GM19328 (cell line): Measurements from ENCODE around the gene ALLC.

ENCODE experiments used
- ATAC-seq: cut with Tn5 transposase; IDR thresholded peaks from one replicate; pipeline ENCODE4 v1.9.1; 2021; ENCODE audit warnings: mild to moderate bottlenecking, moderate library complexity; ENCODE audit not compliant: unreplicated experiment

Gene ALLC

DNA sequence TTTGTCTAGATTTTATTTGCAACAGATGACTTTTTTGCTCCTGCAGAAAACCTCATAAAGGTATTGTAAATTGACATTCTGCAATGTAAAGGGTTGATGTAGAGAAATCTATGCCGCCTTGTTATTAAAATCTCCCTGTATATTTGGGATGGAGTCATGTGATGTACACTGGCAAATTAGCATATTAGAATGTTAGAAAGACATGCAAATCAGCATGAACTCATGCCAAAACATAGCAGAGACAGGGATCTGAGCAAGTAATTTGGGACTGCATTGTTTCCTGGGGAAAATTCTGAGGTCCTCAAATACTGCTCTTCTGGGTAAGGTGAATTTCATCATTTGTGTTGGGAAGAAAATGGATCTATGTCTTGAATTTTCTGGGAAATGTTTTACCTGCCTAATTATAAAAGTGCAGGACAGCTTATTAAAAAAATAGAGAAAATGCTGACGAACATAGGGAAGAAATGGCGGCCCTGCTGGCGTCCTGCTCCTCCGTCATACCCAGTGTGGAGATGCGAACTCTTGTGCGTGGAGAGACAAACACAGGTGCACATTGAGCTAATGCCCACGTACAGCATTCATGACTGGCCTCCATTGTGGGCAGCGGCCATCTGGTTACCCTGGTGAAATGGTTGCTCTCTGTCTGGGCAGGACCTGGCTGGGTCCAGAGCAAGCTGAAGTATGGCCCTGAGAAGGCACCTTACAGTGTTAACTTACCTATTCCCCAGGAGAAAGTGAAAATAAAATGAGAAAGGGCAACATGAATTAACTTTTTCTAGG lies 16.3 kb downstream of the ALLC start:
- ATAC-seq = no peak

DNA sequence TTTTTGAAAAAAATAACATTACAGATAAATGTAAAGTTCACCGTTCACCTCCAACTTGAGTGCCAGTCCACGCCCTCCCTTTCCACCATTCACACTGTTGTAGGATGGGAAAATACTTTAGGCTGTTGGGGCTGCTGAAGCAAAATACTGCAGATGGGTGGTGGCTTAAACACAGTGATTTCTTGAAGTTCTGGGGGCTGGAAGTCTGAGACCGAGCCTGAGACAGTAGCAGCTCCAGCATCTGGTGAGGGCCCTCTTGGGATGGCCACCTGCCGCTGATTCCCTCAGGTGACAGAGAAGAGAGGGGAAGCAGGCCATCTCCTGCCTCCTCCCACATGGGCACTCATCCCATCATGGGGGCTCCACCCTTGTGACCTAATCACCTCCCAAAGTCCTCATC lies 17.7 kb downstream of the ALLC start:
- no peak for ATAC-seq

DNA sequence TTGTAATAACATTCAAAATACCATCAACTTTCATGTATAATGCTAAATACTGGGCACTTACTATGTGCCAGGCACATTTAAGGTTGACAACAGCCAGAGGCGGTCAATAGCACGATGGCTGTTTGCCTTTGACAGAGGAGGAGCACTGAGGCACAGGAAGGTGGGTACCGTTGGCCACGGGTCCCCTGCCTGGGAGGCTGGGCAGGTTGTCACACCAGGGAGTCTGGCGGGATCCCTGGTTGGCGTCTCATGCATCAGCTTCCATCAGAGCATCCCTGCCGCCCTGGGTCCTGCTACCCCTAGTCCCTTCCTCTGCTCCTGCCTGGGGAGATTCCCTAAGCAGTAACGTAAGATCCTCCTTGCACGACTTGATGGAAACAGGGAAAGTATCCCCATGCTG lies 19.4 kb downstream of the ALLC start:
- no peak for ATAC-seq

DNA sequence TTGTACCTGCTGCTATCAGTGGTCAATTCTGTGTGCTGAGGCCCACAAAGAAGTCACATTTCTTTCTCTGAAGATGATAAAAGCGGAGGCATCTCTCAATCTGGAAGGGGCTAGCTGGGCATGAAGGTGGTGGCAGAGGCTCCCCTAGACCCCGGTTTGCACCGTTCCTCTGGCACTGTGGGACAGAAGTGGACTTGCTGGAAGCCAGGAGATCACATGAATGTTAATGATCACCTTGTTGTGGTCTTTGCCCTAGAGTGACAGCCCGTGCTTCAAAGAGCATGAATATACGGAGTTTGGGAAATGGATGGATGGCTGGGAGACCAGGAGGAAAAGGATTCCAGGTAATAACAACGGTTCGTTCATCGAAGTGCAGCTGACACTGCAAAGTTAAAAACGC lies 20.2 kb downstream of the ALLC start:
- no peak for ATAC-seq

DNA sequence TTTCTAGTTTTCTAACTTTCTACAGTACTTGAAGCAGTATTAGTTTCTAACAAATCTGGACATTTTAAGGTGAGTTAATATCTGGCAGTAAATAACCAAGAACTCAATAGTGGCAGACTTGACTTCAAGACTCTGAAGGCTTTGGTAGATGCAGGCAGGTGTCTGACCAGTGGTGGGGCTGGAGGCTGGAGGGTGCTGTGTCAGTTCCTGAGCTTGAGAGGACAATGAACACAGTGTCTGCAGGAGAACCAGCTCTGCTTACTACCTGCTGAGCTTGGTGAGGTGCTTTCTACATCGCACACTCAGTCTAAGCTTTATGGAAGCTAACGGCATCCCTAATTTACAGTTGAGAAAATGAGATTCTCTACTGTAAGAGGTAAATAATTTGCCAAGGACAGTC lies 21.2 kb downstream of the ALLC start:
- ATAC-seq = no peak

DNA sequence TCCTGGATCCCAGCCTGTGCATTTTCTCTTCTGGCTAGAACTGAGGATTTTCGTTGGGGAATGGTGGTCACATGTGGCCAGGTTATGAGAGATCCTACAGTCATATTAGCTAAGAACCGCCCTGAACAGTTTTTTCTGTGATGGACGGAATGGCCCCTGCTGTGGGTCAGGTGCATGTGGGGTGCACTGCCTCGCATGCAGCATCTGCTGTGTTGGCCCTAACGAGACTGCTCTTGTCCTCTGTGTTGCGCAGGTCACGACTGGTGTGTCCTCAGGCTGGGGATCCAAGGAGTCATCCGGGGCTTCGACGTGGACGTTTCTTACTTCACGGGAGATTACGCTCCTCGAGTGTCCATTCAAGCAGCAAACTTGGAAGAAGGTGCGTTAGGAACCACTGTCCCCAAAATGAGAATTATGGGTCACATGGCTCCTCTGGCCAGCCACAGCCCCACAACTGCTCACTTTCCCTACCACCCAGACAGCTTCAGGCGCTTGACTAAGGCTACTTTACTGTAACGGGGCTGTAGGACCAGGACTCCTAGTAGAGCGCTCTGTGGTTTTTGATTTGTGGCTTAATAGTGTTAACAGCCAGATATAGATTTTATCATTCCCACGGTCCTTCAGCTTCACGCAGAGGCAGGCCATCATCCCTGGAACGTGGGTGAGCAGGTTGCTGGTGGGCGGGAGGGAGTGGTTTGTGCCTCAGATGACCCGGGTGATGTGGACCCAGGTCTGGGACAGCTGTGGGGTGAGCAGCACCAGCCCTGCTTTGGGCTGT lies 21.8 kb downstream of the ALLC start:
- ATAC-seq = no peak

DNA sequence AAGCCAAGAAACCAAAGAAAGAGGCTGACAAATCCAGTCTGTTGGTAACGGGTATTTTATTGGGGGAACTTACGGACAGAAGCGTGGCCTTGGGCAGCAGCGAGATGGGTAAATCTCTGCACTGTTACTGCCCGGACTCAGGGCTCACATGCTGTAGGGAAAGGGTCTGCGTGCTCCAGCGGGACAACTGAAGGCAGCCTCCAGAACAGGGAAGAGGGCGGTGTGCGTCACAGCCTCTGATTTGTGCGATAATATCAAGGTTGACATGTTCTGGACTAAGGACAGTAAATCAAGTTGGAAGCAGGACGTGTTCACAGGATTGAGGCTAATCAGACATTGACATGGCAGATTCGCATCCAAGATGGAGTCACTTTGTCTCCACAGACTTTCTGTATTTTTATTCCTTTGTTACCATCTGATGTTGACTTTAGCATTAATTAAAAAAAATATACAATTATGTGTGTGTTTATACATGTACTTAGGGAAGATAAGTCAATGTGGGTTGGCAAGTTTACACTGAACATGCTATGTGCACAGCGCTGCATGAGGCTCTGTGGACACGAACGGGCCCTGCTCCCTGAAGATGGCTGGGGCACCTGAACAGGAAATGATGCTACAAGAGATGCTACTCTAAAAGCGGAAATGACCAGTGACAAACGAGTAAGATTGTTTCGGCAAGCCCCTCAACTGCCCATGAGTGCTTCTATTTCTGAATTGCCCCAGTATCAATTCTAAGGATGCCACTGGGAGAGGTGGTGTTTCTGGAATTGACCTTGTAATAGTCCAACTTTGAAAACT lies 22.7 kb downstream of the ALLC start:
- no peak for ATAC-seq

DNA sequence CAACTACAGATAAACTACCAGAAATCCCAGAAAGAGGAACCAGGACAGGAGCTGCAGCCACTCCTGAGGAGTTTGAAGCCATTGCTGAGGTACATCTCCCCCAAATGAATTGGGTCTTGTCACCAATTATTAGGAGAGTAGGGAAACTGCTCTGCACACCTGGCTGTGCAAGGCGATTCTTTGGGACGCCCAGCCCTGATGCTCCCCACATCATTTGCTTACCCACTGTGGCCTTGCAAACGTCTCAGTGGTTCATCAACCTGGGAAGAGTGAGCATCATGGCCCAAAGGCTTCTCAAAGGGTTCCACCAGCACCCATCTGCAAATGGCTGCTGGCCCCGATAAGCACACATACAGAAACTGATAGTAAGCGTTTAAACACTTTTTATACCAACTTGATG lies 23.6 kb downstream of the ALLC start:
- ATAC-seq = no peak

DNA sequence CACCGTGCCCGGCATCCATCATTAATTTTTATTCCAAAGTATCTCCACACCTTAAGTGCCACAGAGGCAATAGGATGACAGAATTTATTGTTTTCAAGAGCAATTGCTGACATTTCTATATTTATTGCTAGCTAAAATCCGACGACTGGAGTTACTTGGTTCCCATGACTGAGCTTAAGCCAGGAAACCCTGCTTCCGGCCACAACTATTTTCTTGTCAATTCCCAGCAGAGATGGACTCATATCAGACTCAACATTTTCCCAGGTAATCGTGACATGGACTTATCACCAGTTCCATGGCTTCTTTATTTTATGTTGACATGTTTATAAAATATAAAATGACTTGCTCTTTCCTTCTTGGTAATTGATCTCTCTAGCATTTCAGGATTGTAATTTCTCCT lies 24.8 kb downstream of the ALLC start:
- ATAC-seq = no peak

DNA sequence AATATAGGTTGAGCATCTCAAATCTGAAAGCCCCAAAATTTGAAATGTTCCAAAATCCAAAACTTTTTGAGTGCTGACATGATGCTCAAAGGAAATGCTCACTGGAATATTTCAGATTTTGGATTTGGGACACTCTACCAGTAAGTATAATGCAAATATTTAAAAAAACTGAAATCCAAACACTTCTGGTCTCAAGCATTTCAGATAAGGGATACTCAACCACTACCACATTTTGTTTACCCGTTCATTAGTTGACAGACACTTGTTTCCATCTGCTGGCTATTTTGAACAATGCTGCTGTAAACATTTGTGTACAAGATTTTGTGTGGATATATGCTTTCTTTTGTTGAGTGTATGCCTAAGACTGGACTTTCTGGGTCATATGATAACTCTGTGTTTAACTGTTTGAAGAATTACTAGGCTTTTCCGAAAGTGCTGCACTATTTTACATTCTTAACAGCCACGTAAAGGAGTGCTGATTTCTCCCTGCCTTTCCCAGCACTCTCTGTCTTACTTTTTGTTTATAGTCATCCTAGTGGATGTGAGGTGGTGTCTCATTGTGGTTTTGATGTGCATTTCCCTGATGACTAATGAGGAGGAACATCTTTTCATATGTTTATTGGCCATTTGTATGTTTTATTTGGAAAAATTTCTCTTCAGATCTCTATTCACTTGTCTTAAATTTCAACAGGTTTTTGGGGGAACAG lies 25.9 kb downstream of the ALLC start:
- ATAC-seq = no peak

DNA sequence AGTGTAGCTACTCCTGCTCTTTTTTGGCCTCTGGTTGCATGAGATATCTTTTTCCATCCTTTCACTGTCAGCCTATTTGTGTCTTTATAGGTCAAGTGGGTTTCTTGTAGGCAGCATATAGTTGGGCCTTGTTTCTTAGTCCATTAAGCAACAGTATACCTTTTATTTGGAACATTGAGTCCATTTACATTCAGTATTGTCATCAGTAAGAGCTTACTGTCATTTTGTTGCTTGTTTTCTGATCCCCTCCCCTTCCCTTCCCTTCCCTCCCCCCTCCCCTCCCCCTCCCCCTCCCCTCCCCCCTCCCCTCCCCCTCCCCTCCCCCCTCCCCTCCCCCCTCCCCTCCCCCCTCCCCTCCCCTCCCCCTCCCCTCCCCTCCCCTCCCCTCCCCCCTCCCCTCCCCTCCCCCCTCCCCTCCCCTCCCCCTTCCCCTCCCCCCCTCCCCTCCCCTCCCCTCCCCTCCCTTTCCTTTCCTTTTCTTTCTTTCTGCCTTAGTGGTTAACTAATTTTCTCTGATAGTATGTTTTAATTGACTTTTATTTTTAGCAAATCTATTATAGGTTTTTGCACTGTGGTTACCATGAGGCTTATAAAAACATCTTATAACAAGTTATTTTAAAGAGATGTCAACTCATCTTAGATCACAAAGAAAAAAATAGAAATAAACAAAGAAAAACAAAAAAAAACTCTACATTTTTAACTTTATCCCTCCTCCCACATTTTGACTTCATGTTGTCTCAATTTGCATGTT lies 32.2 kb downstream of the ALLC start:
- ATAC-seq = no peak

DNA sequence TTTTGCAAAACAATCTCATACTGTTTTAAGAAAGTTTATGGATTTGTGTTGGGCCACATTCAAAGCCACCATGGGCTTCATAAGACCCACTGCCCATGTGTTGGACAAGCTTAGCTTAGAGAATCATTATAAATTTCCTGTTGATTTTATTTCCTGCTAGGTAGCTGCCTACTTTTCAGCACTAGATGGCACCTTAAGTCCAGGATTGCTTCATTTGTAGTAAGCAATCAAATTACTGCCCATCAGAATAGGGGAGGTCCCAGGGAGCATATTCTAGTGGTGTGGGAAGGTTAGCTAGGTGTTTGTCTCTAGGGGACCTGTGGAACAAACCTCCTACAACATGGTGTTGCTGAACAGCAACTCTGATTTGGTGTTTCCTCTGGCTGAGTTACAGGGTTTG lies 34.4 kb downstream of the ALLC start:
- no peak for ATAC-seq

DNA sequence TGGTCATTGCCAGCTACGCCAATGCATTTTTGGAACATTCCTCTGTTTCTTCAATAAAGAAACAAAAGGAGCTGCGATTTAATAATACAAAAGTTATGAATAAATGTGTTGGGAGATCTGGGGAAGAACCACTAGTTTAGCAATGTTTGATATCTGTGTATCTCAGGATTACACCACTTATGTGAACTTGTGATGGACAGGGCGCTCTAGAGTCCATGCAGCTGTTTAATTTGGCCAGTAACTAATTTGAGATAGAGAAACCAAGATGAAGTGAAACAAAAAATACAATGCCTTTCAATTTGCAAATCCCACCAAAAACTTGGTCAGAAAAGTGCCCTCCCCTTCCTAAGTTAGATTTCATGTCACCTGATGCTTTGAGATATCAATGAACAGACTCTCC lies 38.5 kb downstream of the ALLC start:
- ATAC-seq = no peak

DNA sequence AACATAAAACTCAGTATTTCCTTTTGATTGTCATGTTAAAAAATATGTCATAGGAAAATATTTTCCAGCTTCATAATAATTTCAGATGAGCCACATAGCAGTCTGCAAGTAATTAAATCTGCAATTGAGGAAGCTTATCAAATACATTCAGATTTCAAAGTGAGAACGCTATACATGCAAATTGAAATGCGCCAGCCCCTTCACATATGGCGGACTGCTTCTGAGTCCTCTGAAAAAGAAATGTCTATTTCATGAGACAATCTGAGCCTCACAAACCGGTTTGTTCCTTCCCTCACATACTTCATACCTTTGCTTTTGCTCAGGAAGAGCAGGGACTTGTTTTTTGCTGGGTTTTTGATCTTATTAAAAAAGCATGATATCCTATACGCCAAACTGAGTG lies 43.1 kb downstream of the ALLC start:
- ATAC-seq = no peak

DNA sequence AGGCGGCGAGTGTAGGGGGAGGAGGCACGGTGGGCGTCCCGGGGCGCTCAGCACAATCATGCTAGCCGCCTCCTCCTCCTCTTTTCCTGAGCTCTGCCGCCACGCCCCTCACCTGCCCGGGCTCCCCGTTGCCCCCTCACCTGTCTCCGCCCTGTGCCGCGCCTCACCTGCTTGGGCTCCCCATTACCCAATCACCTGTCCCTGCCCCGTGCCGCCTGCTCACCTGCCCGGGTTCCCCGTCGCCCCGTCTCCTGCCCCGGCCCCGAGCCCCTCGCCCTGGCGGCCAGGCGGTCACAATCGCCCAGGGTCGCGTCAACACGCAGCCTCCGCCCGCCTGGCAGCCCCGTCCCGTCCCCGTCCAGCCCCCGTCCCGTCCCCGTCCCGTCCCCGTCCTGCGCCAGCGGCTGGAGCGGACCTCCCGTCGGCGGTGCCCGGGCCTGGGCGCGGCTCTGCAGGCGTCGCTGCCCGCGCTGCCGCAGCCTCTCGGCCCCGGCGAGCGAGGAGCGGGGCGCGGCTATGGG lies 45.3 kb downstream of the ALLC start, which contains the start of gene DCDC2C:
Gene DCDC2C (plus strand): TSS at position 340 of the 521 bp plus-strand sequence. CDS start 177 bp downstream, at position 517.
- ATAC-seq = no peak

DNA sequence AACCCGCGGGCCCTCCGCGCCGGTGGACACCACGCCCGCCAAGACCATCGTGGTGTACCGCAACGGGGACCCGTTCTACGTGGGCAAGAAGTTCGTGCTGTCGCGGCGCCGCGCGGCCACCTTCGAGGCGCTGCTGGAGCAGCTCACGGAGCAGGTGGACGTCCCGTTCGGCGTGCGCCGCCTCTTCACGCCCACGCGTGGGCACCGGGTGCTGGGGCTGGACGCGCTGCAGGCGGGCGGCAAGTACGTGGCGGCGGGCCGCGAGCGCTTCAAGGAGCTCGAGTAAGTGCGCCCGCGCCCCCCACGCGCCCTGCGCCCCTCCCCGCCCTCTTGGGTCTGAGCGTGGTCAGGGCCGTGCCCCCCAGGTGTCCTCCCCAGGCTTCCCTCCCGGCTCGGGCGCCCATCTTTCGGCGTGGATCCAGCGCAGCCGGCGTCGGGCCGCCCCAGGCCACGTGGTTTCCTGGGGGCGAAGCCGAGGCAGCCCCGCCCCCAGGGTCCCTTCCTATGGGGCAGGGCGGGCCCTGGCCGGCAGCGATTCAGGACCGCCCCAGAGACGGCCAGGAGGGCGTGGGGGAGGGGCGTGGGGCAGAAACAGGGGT lies 45.9 kb downstream of the ALLC start:
- no peak for ATAC-seq

DNA sequence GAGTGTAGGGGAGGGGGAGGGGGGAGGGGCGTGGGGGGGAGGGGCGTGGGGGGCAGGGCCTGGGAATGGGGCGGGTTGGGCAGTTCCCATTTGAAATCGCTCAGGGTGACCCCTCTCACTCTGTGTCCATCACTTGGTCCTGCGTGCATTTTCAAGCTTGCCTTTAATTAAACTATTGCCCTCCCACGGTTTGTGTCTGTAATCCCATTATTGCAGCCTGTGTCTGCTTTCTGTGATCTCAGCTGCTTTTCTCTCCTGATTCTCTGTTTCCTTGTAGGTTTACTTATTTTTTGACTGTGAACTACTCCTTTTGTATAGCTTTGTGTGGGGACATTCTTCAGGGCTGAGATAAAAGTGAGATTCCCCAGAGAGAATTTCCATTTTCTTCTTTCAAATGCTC lies 46.7 kb downstream of the ALLC start:
- ATAC-seq = no peak

DNA sequence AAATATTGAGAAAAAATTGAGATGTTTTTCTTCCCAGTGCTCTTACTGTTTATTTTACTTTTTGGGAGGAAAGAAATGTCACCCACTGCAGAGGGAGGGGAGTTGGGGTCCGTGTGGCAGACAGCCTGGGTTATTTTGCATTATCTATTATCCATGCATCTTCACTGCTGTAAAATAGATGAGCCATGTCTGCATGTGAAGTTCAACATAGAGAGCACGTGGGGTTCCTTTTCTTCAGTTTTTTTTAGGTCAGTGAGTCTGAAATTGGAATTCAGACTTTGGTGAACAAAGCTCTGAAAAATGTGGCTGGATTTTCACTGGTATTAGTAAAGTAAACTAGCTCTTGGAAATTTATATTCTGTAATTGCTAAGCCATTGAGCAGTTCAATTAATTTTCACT lies 47.8 kb downstream of the ALLC start:
- no peak for ATAC-seq

DNA sequence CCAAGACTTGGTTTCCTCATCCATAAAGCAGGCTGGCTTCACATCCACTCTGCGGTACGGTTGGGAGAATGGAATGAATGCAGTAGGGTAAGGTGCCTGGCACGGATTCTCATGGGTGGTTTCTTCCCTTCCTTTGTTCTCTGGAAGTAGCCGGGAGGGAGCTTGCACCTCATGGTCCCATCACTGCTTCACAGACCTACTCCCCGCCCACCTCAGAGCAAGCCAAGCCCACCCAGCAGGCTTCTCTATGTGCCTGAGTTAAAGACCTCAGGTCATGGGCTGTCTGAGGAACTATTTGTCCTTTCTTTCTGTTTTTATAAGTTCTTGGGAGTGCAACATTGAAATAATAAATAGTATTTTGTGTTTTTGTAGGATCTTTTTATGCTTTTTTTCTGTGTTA lies 48.9 kb downstream of the ALLC start:
- no peak for ATAC-seq

DNA sequence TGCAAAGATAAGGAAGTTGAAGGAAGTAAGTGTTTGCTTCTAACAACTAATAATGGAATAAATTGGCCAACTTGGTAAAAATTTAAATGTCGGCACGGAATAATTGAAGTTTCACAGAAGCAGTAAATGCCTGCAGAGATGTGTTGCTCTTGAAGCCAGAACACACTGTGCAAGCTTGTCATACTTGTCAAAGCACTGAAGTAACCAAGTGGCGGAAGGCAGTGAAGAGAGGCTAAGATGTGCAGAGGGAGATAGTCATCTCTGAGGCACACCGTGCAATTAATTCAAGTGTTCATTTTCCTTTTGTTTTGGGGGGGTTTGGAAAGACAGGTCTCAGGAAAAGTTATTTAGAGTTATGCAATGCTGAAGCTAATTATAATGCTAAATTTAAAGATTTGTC lies 50.6 kb downstream of the ALLC start:
- ATAC-seq = no peak
